ENCODE results near the gene ODAD3.

The ODAD3 gene

GRCh38 chr19:11373885-11374432, 61.0 kb downstream of the ODAD3 start:
- no peak overlapping the region for H3K27ac ChIP-seq (ENCODE audit: low read length)
- H3K27me3 ChIP-seq (ENCODE audit: control insufficient read depth, insufficient read depth, low read length) = no peaks in the 10 kb centered on the region

GRCh38 chr19:11373166-11373884, 61.6 kb downstream of the ODAD3 start:
- no peak for DNase-seq (ENCODE audit: low read depth, low spot score)
- no peak overlapping the region for H3K27ac ChIP-seq (ENCODE audit: low read length)
- no peaks in the 10 kb centered on the region for H3K36me3 ChIP-seq (ENCODE audit: control insufficient read depth, insufficient read depth, low read length)
- H3K4me3 ChIP-seq (ENCODE audit: low read length) = no peak overlapping the region
- WGBS (ENCODE audit: insufficient coverage, insufficient read length) = no CpG with 5 or more reads among the region's 10 CpGs
- no peaks in the 10 kb centered on the region for H3K27me3 ChIP-seq (ENCODE audit: control insufficient read depth, insufficient read depth, low read length)
- H3K9me3 ChIP-seq (ENCODE audit: control insufficient read depth, insufficient read depth, low read length) = no peaks in the 10 kb centered on the region
- peaks cover 3% of the 10 kb centered on the region for H3K4me1 ChIP-seq (ENCODE audit: control insufficient read depth, insufficient read depth, low read length)

More at GRCh38 chr19:11373885-11374432, 61.0 kb downstream of the ODAD3 start:
- whole genome bisulfite sequencing (ENCODE audit: insufficient coverage, insufficient read length) = no CpG with 5 or more reads among the region's 11 CpGs
- no peak overlapping the region; the same call in 1 of the 2 replicates for H3K4me3 ChIP-seq (ENCODE audit: low read length)
- peaks cover 3% of the 10 kb centered on the region for H3K4me1 ChIP-seq (ENCODE audit: control insufficient read depth, insufficient read depth, low read length)
- no peaks in the 10 kb centered on the region for H3K9me3 ChIP-seq (ENCODE audit: control insufficient read depth, insufficient read depth, low read length)
- no peaks in the 10 kb centered on the region for H3K36me3 ChIP-seq (ENCODE audit: control insufficient read depth, insufficient read depth, low read length)
- no peak for DNase-seq (ENCODE audit: low read depth, low spot score)

GRCh38 chr19:11370744-11371143, 64.2 kb downstream of the ODAD3 start:
- Histone ChIP-seq H3K27me3 (ENCODE audit: control insufficient read depth, insufficient read depth, low read length) (no peaks in the 10 kb centered on the region), H3K36me3 (ENCODE audit: control insufficient read depth, insufficient read depth, low read length) (no peaks in the 10 kb centered on the region), H3K4me3 (ENCODE audit: low read length) (no peak overlapping the region), H3K27ac (ENCODE audit: low read length) (no peak overlapping the region), H3K4me1 (ENCODE audit: control insufficient read depth, insufficient read depth, low read length) (peaks cover 2% of the 10 kb centered on the region), H3K9me3 (ENCODE audit: control insufficient read depth, insufficient read depth, low read length) (no peaks in the 10 kb centered on the region)
- no peak for DNase-seq (ENCODE audit: low read depth, low spot score)
- no CpG with 5 or more reads among the region's 2 CpGs for WGBS (ENCODE audit: insufficient coverage, insufficient read length)

Measured in iPS DF 6.9 (cell line).